Common myeloid progenitor, CD34-positive (primary cell): Measurements from ENCODE around the gene SUSD6.

Experiments
- CTCF ChIA-PET: fragments of 350-600 bp; sonication (Branson Sonifier 250); formaldehyde crosslinking; loops from one replicate; lab custom pipeline; 2021; ENCODE audit warnings: antibody characterized with exemption; lab: Charles Lee
- POLR2A ChIA-PET: fragments of 350-600 bp; sonication (Branson Sonifier 250); formaldehyde crosslinking; loops from one replicate; lab custom pipeline; 2021; ENCODE audit warnings: antibody characterized with exemption; lab: Charles Lee
- DNase-seq, 3 donors: peaks; one replicate each; pipeline versions ENCODE4 v3.0.0 to v3.0.0-alpha.2; 2013
- H3K27ac ChIP-seq, 2 experiments: 1 replicate in 1 of 2; 2 replicates in 1 of 2; pipeline ENCODE4 v1.7.0; 2013; ENCODE audit warnings: inconsistent platforms in 2 of 2, low read length in 2 of 2, mild to moderate bottlenecking in 2 of 2, low read depth in 1 of 2, moderate library complexity in 1 of 2; ENCODE audit not compliant: severe bottlenecking in 2 of 2, insufficient read depth in 1 of 2, poor library complexity in 1 of 2
- H3K27me3 ChIP-seq, 5 experiments: replicated peaks in 2 of 5; 1 replicate in 3 of 5; 2 replicates in 2 of 5; pipeline versions ENCODE4 v1.6.1 to v1.7.0; 2013; ENCODE audit warnings: low read length in 4 of 5, mild to moderate bottlenecking in 2 of 5, moderate library complexity in 2 of 5, inconsistent platforms in 1 of 5; ENCODE audit not compliant: insufficient read depth in 5 of 5, control insufficient read depth in 4 of 5
- H3K36me3 ChIP-seq, 4 experiments: 1 replicate in 2 of 4; 2 replicates in 2 of 4; pipeline versions ENCODE4 v1.6.1 to v1.7.0; 2013; ENCODE audit warnings: low read length in 3 of 4, control low read depth in 1 of 4, mild to moderate bottlenecking in 1 of 4; ENCODE audit not compliant: control insufficient read depth in 4 of 4, insufficient read depth in 4 of 4
- H3K4me1 ChIP-seq, 4 experiments: 1 replicate in 3 of 4; 2 replicates in 1 of 4; pipeline versions ENCODE4 v1.6.1 to v1.7.1; 2013; ENCODE audit warnings: low read length in 3 of 4, mild to moderate bottlenecking in 3 of 4, control low read depth in 1 of 4, inconsistent platforms in 1 of 4, moderate library complexity in 1 of 4; ENCODE audit not compliant: control insufficient read depth in 4 of 4, insufficient read depth in 4 of 4; ENCODE audit errors: control extremely low read depth in 1 of 4
- H3K4me3 ChIP-seq, 7 experiments: 1 replicate in 4 of 7; 2 replicates in 3 of 7; pipeline versions ENCODE4 v1.5.1 to v1.7.0; 2013; ENCODE audit warnings: mild to moderate bottlenecking in 7 of 7, low read length in 6 of 7, moderate library complexity in 6 of 7, inconsistent platforms in 2 of 7, low read depth in 2 of 7, control low read depth in 1 of 7; ENCODE audit not compliant: insufficient read depth in 4 of 7, control insufficient read depth in 1 of 7; ENCODE audit errors: extremely low read depth in 1 of 7
- H3K9me3 ChIP-seq, 5 experiments: 1 replicate in 4 of 5; 2 replicates in 1 of 5; pipeline versions ENCODE4 v1.6.1 to v1.7.1; 2013; ENCODE audit warnings: low read length in 4 of 5, mild to moderate bottlenecking in 2 of 5, inconsistent platforms in 1 of 5, low read depth in 1 of 5, moderate library complexity in 1 of 5; ENCODE audit not compliant: control insufficient read depth in 4 of 5, insufficient read depth in 2 of 5; ENCODE audit errors: control extremely low read depth in 1 of 5
- WGBS: methylation state at CpG from one replicate; pipeline ENCODE4 v1.1.5; 2013; ENCODE audit not compliant: insufficient coverage; 5-methylcytosine and 5-hydroxymethylcytosine counted together

The SUSD6 gene

DNA sequence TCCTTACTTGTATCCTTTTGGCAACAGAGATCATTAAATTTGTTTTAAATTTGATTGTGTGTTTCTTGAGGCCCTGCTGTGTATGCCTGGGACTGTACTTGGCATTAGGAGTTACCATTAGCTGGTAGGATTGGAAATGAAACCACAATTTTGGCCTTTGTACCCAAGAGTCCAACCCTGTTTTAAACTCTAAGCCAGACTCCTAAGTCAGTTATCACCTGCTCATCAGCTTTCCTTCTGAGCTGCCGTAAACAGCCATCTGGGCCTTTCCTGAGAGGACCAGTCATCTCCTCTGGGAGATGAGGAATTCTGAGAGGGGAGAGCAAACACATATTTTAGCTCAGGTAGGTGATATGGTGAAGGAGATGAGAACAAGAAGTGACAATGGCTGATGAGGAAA, 81.2 kb downstream of the SUSD6 start:
- H3K4me3 ChIP-seq = no peak overlapping the region
- H3K4me1 ChIP-seq = peaks cover 39 to 65% (median 55%) of the 10 kb centered on the region in 4 experiments
- H3K36me3 ChIP-seq = peaks cover 0 to 12% (median 2%) of the 10 kb centered on the region in 4 experiments
- H3K9me3 ChIP-seq = no peaks in the 10 kb centered on the region
- no peak for DNase-seq
- CTCF ChIA-PET = interaction anchor here (1.0 to 2.0 kb wide), 4 partner anchors 8 to 34 kb away, joined by 3 to 7 read pairs (median 4); no protein-coding TSS in a partner anchor
- H3K27me3 ChIP-seq = no peaks in the 10 kb centered on the region
- peak overlapping the region in 1 of 2 experiments; percentile 83 for H3K27ac ChIP-seq
- POLR2A ChIA-PET = no interaction called here
- WGBS = no CpG with 5 or more reads among the region's 1 CpG

DNA sequence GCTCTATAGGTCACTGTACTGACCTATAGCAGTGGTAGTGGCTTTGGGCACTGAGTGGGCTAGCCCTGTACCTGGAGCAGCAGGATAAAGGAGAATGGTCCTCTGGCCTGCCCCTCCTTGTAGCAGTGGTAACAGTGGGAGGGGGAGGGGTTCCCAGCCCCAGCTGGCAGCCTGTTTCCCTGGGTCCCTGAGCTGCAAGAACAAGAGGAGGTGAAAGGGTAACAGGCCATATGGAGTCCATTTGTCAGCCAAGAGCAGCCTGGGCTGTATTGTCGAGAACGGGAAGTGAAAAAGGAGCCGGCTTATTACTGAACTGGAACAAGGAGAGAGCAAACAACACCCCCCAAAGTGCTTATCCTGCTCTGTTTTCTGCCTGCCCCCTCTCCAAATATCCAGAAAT, 81.7 kb downstream of the SUSD6 start:
- H3K4me1 ChIP-seq = peaks cover 39 to 67% (median 57%) of the 10 kb centered on the region in 4 experiments
- no CpG with 5 or more reads among the region's 3 CpGs for WGBS
- ChIA-PET POLR2A (no interaction called here), CTCF (interaction anchor here (1.0 to 2.0 kb wide), 3 partner anchors 8 to 34 kb away, joined by 3 to 6 read pairs (median 3); no protein-coding TSS in a partner anchor)
- peak overlapping the region in 1 of 2 experiments; percentile 83 for H3K27ac ChIP-seq
- H3K36me3 ChIP-seq = peaks cover 0 to 12% (median 2%) of the 10 kb centered on the region in 4 experiments
- peak overlapping the region in 1 of 7 experiments; percentile 33 for H3K4me3 ChIP-seq
- DNase-seq = peak in 2 of 3 donors; percentile 71 to 81
- no peaks in the 10 kb centered on the region for H3K9me3 ChIP-seq
- no peaks in the 10 kb centered on the region for H3K27me3 ChIP-seq

DNA sequence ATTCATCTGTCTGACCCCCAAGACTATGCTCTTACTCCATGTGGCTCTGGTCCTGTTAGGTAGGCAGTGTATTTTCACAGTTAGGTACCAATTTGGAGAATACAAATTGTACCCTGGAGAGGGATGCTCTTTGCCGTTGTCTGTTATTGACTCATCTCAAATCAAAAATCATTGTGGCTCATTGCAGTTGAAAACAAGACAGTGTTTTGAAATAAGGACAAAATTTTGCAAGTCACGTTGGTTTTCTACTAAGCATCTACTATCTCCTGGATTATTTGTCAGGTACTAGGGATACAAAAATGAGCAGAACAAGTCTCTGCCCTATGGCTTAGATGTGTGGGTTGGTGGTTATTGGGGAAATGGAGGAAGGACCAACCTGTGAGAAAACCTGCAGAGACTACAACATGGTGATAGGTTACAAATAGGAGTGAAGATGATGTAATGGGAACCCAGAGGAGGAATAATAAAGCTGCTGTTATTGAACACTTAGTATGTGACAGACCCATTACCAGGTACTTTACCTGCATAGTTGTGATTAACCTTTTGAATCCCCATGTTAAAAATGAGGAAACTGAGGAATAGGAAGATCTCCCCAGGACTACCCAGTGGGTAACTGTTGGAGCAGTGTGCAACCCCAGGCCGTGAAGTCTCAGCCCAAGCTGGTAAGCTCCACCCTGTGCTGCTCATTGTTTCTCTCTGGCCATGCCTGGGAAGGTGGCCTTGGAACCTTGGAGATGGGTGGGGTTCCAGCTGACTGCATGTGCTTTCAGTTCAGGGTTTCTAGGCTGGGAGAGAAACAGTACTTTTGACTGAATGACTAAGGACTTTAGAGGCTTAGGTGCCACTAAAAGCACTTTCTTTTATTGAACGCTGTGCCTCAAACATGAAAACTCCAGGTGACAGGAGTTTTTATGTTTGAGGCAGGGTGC, 82.7 kb downstream of the SUSD6 start:
- DNase-seq = peak in 2 of 3 donors; percentile 50 to 63
- ChIA-PET CTCF (no interaction called here), POLR2A (no interaction called here)
- H3K4me1 ChIP-seq = peaks cover 39 to 72% (median 63%) of the 10 kb centered on the region in 4 experiments
- peaks cover 0 to 3% (median 0%) of the 10 kb centered on the region in 4 experiments for H3K36me3 ChIP-seq
- no peaks in the 10 kb centered on the region for H3K27me3 ChIP-seq
- WGBS = 31% methylated on average over 2 of the region's 4 CpGs
- peak overlapping the region in 2 of 7 experiments; percentile 20 to 37 for H3K4me3 ChIP-seq
- peak overlapping the region in 1 of 2 experiments; percentile 83 for H3K27ac ChIP-seq
- H3K9me3 ChIP-seq = no peaks in the 10 kb centered on the region

DNA sequence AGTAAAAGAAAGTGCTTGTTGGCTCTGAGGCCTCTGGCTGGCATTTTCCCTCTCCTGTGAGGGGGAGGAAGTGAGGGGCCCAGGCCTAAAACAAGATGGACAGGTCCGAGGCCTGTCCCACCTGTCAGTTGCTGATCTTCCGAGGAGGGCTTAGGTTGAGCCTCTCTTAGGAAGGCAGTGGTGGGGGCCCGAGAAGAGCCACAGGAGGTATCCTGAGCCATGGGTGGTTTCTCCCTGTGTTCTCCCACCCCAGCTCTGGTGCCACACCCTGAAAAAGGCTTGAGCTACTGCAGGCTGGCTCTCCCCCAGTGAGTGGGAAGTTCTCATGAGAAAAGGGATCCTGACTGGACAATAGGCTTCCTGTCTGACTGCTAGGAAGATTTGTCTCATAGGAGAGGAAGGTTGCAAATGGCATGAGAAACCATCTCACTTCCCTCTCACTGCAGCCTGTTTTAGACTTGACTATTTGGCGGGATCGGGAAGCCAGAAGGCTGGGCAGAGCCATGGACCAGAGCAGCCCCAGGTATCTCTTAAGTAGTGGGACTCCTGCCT, 83.4 kb downstream of the SUSD6 start:
- Histone ChIP-seq H3K4me1 (peaks cover 39 to 79% (median 68%) of the 10 kb centered on the region in 4 experiments), H3K4me3 (peak overlapping the region in 1 of 7 experiments; percentile 49), H3K27ac (peak overlapping the region in 1 of 2 experiments; percentile 83), H3K36me3 (peaks cover 0 to 3% (median 0%) of the 10 kb centered on the region in 4 experiments), H3K9me3 (no peaks in the 10 kb centered on the region), H3K27me3 (no peaks in the 10 kb centered on the region)
- POLR2A ChIA-PET = no interaction called here
- CTCF ChIA-PET = no interaction called here
- no peak for DNase-seq
- 43% methylated on average over 5 of the region's 5 CpGs for WGBS

DNA sequence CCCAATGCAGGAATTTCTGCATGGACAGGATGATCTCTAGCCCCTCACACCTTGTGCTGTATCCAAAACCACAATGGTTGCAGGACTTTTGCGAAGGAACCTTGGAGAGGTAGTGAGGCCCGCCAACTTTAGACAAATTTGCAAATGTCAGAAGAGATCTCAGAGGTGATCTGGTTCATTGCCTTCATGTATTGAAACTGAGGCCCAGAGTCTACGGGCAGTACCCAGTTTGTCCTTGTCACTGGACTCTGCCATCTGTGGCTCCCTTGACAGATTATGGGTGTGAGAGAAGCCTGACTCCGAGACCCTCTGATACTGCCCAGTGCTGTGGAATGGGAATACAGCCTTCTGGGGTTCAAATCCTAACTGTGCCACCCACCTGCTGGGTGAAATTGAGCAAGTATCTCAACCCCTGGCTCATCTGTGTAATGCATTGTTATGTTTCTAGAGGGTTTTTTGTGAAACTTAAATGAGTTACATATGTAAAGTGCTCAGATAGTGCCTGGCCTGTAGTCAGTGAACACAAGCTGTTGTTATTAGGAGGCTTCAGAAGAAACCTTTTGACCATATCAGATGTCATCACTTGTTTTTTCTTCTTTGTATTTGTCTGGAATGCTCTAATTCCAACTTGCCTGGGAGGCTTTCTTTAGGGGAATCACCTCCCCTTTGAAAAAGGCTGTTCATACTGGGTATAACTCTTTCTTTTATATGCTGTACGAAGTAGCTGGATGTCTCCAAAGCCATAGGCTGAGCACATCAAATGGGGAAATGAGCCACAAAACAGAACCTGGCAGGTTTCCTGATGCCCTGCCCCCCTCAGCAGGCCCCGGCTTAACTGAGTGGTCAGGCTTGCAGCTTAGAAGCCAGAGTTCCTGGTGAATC, 84.2 kb downstream of the SUSD6 start:
- Histone ChIP-seq H3K27ac (peak overlapping the region in 1 of 2 experiments; percentile 83), H3K27me3 (no peaks in the 10 kb centered on the region), H3K4me1 (peaks cover 44 to 87% (median 75%) of the 10 kb centered on the region in 4 experiments), H3K9me3 (no peaks in the 10 kb centered on the region), H3K4me3 (peak overlapping the region in 2 of 7 experiments; percentile 36 to 49), H3K36me3 (peaks cover 0 to 3% (median 0%) of the 10 kb centered on the region in 4 experiments)
- 73% methylated on average over 5 of the region's 6 CpGs for WGBS
- ChIA-PET POLR2A (interaction anchor here (0.6 to 0.8 kb wide), 2 partner anchors 16 to 19 kb away, joined by 3 to 4 read pairs; no protein-coding TSS in a partner anchor), CTCF (no interaction called here)
- peak in 2 of 3 donors; percentile 61 to 67 for DNase-seq

DNA sequence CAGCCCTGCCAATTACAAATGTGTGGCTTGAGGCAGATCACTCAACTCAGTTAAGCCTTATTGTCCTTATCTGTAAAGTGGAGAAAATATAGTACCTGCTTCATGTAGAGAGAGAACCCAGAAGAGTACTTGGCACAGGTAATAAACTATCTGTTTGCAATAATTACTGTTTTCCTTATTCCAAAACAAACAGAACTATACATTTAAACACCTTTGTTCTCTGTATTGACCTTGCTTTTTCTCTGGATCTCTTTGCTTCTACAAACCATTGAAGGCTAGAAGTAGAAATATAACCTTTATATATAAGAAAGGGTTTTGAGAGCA, 84.8 kb downstream of the SUSD6 start:
- peaks cover 50 to 93% (median 81%) of the 10 kb centered on the region in 4 experiments for H3K4me1 ChIP-seq
- peak overlapping the region; percentile 46 to 83 for H3K27ac ChIP-seq
- H3K9me3 ChIP-seq = no peaks in the 10 kb centered on the region
- H3K27me3 ChIP-seq = no peaks in the 10 kb centered on the region
- H3K36me3 ChIP-seq = peaks cover 0 to 3% (median 0%) of the 10 kb centered on the region in 4 experiments
- ChIA-PET CTCF (no interaction called here), POLR2A (interaction anchor here (0.6 to 0.8 kb wide), 2 partner anchors 15 to 19 kb away, joined by 3 to 4 read pairs; no protein-coding TSS in a partner anchor)
- H3K4me3 ChIP-seq = peak overlapping the region in 1 of 7 experiments; percentile 49
- DNase-seq = no peak
